Dedifferentiated amniotic fluid mesenchymal stem cell (primary cell): ENCODE results near the gene C10orf90.

Experiments used
- DNase-seq: peaks from one replicate; pipeline ENCODE4 v3.0.0-alpha.2; 2016; ENCODE audit errors: extremely low spot score

Gene C10orf90

DNA sequence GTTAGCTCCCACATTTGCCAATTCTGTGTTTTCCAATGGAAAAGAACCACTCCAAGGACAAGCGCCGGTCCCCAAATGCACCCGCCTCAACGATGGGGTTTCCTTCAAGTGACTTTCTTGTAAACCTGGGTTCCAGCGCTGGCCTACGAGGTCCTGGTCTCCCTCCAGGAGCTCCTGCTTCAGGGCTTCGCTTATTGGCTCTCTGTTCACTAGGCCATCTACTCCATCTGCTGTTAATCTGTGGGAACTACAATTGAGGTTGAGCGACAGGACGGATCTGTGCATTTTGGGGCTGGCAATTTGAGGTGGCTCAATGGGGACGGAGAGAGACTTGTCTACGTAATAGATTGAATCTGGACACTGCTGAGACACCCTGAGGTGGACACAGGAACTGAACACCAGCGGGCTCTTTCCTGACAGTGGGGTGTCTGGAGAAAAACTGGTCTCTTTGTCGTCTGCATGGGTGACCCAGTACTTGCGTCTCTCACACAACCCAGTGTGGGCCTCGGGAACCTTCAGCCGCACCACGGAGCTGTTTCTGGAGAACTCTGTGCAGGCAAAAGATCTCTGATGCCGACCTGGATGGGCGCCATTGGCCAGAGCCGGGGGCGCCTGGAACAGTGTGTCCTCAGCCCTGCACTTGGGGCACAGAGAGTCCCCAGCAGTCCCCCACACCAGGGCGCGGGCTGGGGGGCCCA, 166.3 kb downstream of the C10orf90 start:
- DNase-seq = peak; percentile 79

GRCh38 chr10:126503392-126504062, 167.0 kb downstream of the C10orf90 start:
- DNase-seq = no peak

- no peak for DNase-seq
These were observed 168.1 kb downstream of the C10orf90 start for GRCh38 chr10:126502441-126502840.

DNA sequence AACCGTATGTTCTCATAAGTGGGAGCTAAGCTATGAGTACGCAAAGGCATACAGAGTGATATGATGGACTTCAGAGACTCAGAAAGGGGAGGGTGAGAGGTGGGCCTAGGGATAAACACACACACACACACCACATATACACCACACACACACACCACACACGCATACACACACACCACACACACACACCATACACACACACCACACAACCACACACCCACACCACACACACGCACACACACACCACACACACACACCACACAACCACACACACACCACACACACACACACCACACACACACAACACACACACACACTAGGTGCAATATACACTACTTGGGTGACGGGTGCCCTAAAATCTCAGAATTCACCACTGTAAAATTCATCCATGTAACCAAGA, 168.7 kb downstream of the C10orf90 start:
- DNase-seq = no peak

GRCh38 chr10:126500866-126501265, 169.6 kb downstream of the C10orf90 start:
- peak; percentile 33 for DNase-seq

DNA sequence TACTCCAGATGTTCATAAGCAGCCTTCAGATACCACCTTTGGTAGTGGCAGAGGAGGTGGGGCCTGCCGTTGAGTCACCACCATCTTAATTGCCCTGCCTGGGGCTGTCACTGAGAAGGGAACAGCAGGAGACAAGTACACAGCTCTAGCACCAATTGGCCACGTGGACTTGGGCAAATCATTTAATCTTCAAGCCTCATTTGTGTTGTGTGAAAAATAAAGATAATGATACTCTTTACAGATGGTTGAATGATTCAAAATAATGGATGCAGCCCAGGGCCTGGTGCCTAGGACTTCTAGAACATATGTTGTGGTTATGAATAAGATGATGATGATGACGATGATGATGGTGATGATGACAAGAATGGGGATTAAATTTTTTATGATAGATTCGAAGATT, 170.3 kb downstream of the C10orf90 start:
- DNase-seq = no peak

- no peak for DNase-seq
These were observed 170.7 kb downstream of the C10orf90 start for GRCh38 chr10:126499744-126500143.

GRCh38 chr10:126497672-126498071, 172.8 kb downstream of the C10orf90 start:
- DNase-seq = peak; percentile 22

DNA sequence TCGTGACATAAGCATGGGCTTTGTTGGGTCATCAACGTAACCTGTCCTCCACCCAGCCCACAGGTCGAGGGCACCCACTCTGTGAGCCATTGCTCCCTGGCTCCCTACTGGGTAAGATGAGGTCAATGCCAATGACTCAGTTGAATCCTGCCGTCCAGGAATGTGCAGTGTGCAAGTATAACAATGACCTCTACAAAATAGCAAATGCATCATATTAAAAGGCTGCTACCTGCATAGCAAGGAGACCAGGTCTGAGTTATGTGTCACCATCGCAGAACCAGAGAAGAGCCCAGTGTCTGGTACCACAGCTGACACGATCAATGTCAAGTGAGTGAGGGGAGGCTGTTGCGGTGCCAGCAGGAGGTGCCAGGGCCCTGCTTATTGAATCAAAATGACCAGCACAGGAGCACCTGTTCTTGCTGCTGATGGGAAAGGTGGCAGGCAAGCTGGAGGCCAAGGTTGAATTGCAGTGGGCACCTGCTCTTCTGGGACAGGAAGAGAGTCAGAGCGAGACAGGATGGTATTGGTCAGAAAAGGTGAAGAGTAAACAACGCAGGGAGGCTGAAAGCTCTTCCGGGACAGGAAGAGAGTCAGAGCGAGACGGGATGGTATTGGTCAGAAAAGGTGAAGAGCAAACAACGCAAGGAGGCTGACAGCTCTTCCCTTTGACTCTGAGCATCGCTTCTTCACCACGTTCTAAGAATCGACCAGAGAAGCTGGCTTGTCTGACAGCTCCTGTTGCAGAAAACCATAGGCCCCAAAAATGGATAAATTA, 173.5 kb downstream of the C10orf90 start:
- no peak for DNase-seq

DNA sequence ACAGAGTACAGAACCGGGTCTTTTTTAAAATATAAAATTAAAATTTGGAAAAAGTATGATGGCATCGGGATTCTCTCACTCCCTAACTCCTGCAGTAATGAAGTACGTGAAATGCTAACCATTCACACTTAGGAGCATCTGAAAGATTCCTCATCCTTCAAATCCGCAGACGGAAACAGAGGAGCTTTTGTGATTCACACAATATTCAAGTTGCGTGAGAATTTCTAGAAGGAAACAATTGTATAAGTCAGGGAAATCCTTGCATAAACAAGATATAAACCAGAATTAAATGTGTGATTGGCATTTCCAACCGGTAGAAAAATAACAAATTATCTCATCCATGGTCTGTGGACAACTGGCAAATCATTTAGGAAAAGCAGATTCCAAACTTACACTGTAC, 179.0 kb downstream of the C10orf90 start:
- no peak for DNase-seq

GRCh38 chr10:126481181-126481580, 189.3 kb downstream of the C10orf90 start:
- no peak for DNase-seq

- no peak for DNase-seq
These were observed 189.8 kb downstream of the C10orf90 start for GRCh38 chr10:126480648-126481047.

GRCh38 chr10:126479280-126479895, 191.1 kb downstream of the C10orf90 start:
- no peak for DNase-seq

- DNase-seq = no peak
These were observed 191.9 kb downstream of the C10orf90 start for GRCh38 chr10:126478546-126478945.

- no peak for DNase-seq
These were observed 194.2 kb downstream of the C10orf90 start for GRCh38 chr10:126476246-126476645.

- no peak for DNase-seq
These were observed 195.3 kb downstream of the C10orf90 start for GRCh38 chr10:126475074-126475691.

DNA sequence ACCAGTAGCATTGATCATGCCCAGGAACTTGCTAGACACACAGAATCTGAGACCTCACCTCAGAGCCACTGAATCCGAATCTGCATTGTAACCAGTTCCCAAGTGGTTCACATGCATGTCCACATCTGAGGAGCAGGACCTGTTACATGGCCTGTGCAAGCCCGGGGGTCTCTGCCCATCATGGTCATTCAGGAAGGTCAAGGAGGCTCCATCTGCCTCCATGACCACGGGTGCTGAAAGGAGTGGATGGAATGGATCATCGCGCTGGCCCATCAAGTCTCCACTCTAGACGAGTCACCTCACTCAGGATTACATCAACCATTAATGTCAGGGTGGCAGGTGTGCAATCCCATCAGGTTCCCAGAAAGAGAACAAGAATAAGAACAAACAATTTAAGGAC, 196.5 kb downstream of the C10orf90 start:
- DNase-seq = no peak

DNA sequence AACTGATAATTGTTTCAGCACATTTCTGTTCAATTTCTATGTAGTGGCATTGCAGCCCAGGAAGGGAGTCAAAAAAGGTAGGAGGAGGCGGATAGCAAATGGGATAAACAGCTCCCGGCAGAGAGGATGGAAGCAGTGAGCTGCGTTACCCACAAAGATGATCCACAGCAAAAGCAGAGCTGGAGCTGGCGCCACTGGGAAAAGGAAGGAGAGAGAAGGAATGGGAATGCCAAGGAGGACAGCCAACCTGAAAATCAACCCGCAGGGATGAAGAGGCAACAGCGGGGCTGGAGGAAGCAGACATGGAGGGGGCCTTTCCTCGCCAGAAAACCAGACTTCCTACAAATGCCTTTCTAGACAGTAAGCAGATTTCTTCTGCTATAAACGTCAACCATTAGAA, 199.5 kb downstream of the C10orf90 start:
- no peak for DNase-seq

DNA sequence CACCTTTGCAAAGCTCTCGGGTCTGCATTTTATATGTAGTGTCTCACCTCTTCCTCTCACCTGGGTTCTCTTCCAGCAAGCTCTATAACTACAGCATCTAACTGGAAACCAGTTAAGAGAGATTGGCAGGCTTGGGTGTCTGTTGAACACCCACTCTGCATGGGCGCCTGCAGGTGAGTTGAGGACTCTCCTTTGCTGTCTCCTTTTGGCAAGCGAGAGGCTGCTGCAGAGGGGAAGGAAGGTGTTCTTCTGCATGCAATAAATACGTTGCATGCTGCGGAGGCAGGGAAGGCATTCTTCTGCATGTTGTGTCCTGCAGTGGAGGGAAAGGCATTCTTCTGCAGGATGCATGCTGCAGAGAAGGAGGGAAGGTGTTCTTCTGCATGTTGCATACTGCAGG, 200.8 kb downstream of the C10orf90 start:
- DNase-seq = no peak

- no peak for DNase-seq
These were observed 201.4 kb downstream of the C10orf90 start for GRCh38 chr10:126468876-126469643.

DNA sequence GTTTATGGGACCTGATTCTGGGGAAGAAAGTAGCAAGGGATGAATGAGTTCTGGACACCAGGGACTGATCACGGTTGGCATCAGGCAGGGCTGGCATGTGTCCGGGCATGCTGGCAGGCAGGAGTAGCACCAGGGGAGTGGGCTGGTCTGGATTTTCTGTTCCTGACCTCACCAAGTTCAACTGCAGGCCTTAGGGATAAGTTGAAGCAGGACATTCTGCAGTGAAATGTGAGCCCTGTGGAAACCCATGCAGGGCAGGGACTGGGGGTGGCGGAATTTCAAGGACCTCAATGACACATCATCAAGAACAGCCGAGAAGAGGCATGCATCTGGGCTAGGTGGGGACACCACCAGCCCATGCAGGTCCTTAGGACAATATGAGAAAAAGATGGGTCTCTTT, 202.0 kb downstream of the C10orf90 start:
- no peak for DNase-seq
